Measurements from ENCODE around the gene PFKFB2. TPM values are rescaled to one million over a fixed set of nuclear protein-coding genes. Genes with fewer than 3 reads are reported as not detected.
A peak's percentile ranks its signal among the peaks of the same experiment; 100 is the strongest.

PFKFB2 gene
- total RNA-seq, 1 experiment from 2014 or later = 28.0 TPM

DNA sequence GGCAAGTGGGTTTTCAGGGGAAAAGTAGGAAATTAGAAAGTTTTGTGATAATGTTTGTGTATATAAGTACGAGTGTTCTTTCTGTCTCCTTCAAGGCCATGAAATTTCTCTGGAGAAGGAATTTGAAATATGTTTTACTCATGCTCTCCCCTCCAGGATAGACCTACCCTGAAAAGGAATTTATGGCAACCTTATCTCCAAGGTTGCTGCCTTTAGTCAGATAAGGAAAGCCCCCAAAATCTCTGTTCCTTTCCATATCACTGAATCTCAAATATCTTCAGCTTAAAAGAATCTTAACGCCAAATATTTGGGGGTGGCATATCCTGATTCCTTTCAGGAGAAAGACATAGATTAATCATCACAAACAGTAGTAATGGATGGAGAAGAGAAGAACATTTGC lies 35.1 kb downstream of the PFKFB2 start:
- no peaks in the 10 kb centered on the region for H4K20me1 ChIP-seq (ENCODE audit: insufficient read depth)
- POLR2A ChIA-PET (ENCODE audit: unreplicated experiment) = interaction anchor here (0.7 kb wide), 1 partner anchor 233 kb away, joined by 3 read pairs; no protein-coding TSS in a partner anchor
- no peaks in the 10 kb centered on the region for H3K9me3 ChIP-seq (ENCODE audit: insufficient read depth, low read depth)
- no peaks in the 10 kb centered on the region for H3K36me3 ChIP-seq (ENCODE audit: low read depth)
- H3K79me2 ChIP-seq (ENCODE audit: low read depth) = no peaks in the 10 kb centered on the region
- peaks cover 30% of the 10 kb centered on the region for H3K4me1 ChIP-seq (replicated peaks; ENCODE audit: insufficient read depth)
- no peaks in the 10 kb centered on the region for H3K27me3 ChIP-seq (ENCODE audit: insufficient read depth, low read depth)
- BruUV-seq (replicated peaks) = no TSS peak
- DNase-seq = peak in 1 of 2 experiments; percentile 54
- no peaks in the 10 kb centered on the region for H3K9me2 ChIP-seq (ENCODE audit: insufficient read depth)
- peaks cover 13% of the 10 kb centered on the region; the same call in 1 of the 2 replicates for H3F3A ChIP-seq (ENCODE audit: insufficient read depth, low read depth)
- peak overlapping the region; percentile 17 for H3K4me2 ChIP-seq
- H3K4me3 ChIP-seq = no peak overlapping the region
- no peak overlapping the region for H2AFZ ChIP-seq
- H3K27ac ChIP-seq = peak overlapping the region; percentile 43
- TF ChIP-seq, protein P1, sequence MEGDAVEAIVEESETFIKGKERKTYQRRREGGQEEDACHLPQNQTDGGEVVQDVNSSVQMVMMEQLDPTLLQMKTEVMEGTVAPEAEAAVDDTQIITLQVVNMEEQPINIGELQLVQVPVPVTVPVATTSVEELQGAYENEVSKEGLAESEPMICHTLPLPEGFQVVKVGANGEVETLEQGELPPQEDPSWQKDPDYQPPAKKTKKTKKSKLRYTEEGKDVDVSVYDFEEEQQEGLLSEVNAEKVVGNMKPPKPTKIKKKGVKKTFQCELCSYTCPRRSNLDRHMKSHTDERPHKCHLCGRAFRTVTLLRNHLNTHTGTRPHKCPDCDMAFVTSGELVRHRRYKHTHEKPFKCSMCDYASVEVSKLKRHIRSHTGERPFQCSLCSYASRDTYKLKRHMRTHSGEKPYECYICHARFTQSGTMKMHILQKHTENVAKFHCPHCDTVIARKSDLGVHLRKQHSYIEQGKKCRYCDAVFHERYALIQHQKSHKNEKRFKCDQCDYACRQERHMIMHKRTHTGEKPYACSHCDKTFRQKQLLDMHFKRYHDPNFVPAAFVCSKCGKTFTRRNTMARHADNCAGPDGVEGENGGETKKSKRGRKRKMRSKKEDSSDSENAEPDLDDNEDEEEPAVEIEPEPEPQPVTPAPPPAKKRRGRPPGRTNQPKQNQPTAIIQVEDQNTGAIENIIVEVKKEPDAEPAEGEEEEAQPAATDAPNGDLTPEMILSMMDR (conservative IDR thresholded peaks at IDR 0.05) = no peak
- no peak for TF ChIP-seq EZH2 (IDR thresholded peaks at IDR 0.05; ENCODE audit: low read depth)
- intact Hi-C loops (cut with micrococcal nuclease; ENCODE audit: unreplicated experiment) = loop anchor here (1.0 to 10.0 kb wide), 2 partner anchors 117 to 228 kb away; no protein-coding TSS in a partner anchor
- CTCF ChIA-PET = interaction anchor here (0.6 kb wide), 1 partner anchor 355 kb away, joined by 3 read pairs; no protein-coding TSS in a partner anchor

DNA sequence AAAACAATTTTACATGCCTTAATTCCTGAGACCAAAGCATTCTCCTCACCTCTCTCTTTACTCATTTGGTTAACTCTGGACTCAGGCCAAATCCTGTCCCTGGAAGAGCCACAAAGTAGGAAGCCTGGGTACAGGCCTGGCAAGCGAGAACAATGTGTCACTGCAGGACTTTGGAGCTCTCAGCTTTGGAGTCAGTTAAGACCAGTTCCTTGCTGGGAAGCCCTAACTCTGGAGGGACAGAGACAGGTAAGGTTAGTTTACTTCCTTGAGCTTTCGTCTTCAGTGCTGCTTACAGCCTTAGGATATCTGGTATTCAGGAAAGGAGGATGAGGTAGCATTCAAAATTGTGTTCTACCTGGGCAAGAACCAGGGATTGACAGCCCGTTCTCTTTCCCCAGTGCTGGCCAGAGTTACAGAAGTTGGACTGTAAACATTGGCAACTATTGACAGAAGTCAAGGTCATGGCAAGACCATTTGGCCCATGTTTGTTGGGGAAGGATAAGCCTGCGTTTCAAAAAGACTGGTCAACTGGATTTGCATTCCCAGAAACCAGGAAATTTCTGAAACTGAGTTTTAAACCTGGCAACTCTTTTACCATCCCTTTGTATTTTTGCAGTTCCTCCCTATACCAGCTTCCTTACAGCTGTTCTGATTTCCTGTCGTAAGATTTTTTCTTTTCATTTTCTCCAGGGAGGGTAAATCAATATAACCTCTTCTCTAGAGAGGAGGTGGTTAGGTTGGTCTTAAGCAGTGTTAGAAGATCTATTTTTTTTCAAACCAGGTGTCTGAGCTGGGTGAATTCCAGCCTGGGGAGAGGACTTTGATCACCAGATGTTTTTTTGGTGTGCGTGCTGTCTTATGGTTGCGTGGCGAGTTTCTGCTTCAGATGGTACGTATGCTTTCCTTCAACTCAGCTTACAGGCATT lies 35.9 kb downstream of the PFKFB2 start, which contains the start of gene C4BPB:
Gene C4BPB (plus strand): TSS at position 160 of the 926 bp plus-strand sequence. CDS start 672 bp downstream, at position 832.
- peak within 1 kb of the TSS; percentile 17 for H3K4me2 ChIP-seq
- intact Hi-C loops (cut with micrococcal nuclease; ENCODE audit: unreplicated experiment) = loop anchor here (1.0 to 10.0 kb wide), 2 partner anchors 116 to 227 kb away; no protein-coding TSS in a partner anchor
- DNase-seq = peak in 1 of 2 experiments; percentile 29
- no peak for TF ChIP-seq EZH2 (IDR thresholded peaks at IDR 0.05; ENCODE audit: low read depth)
- TF ChIP-seq, protein P1 (conservative IDR thresholded peaks at IDR 0.05) = no peak
- H3K9me3 ChIP-seq (ENCODE audit: insufficient read depth, low read depth) = no peaks in the 10 kb centered on the region
- H3K4me1 ChIP-seq (replicated peaks; ENCODE audit: insufficient read depth) = peaks cover 30% of the 10 kb centered on the region
- POLR2A ChIA-PET (ENCODE audit: unreplicated experiment) = no interaction called here
- H3K36me3 ChIP-seq (ENCODE audit: low read depth) = no peaks in the 10 kb centered on the region
- no peak within 1 kb of the TSS for H3K4me3 ChIP-seq
- no peaks in the 10 kb centered on the region for H3K27me3 ChIP-seq (ENCODE audit: insufficient read depth, low read depth)
- no peaks in the 10 kb centered on the region for H3K9me2 ChIP-seq (ENCODE audit: insufficient read depth)
- H3F3A ChIP-seq (ENCODE audit: insufficient read depth, low read depth) = peaks cover 13% of the 10 kb centered on the region; the same call in 1 of the 2 replicates
- no peak within 1 kb of the TSS for H2AFZ ChIP-seq
- BruUV-seq (replicated peaks) = no TSS peak
- CTCF ChIA-PET = interaction anchor here (0.6 kb wide), 2 partner anchors 356 to 664 kb away, joined by 3 to 9 read pairs; no protein-coding TSS in a partner anchor
- peak within 1 kb of the TSS; percentile 43 for H3K27ac ChIP-seq
- H4K20me1 ChIP-seq (ENCODE audit: insufficient read depth) = no peaks in the 10 kb centered on the region
- no peaks in the 10 kb centered on the region for H3K79me2 ChIP-seq (ENCODE audit: low read depth)

DNA sequence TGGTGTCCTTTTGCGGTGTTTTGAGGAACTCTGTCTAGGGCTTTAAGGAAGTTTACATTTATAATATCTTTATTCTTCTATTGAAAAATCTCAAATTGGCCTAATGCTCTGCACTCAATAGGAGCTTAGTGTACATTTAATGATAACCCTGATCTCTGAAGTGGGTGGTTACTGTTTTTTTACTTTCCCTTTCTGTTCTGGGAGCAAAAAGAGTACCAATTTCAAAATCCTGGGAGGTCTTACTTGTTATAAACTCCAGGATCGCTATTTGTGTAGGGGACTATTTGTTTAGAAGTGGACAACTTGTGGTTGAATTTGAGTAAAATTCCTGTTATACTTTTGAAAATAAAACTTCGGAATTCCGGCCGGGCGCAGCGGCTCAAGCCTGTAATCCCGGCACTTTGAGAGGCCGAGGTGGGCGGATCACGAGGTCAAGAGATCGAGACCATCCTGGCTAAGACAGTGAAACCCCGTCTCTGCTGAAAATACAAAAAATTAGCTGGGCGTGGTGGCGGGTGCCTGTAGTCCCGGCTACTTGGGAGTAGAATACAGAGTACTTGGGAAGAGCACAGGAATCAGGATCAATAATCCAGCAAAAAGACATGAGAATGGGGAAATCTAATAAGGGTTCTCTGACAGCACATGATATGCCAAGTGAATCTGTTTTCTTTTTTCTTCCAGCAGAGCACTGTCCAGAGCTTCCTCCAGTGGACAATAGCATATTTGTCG lies 36.7 kb downstream of the PFKFB2 start:
- H3K27me3 ChIP-seq (ENCODE audit: insufficient read depth, low read depth) = no peaks in the 10 kb centered on the region
- BruUV-seq (replicated peaks) = no TSS peak
- peaks cover 22% of the 10 kb centered on the region for H3K4me1 ChIP-seq (replicated peaks; ENCODE audit: insufficient read depth)
- H3K4me3 ChIP-seq = no peak overlapping the region
- ChIA-PET CTCF (interaction anchor here (0.6 kb wide), 1 partner anchor 663 kb away, joined by 9 read pairs; no protein-coding TSS in a partner anchor), POLR2A (ENCODE audit: unreplicated experiment) (no interaction called here)
- no peaks in the 10 kb centered on the region for H3K79me2 ChIP-seq (ENCODE audit: low read depth)
- no peak for DNase-seq
- H3F3A ChIP-seq (ENCODE audit: insufficient read depth, low read depth) = peaks cover 13% of the 10 kb centered on the region; the same call in 1 of the 2 replicates
- no peak overlapping the region; the same call in 1 of the 2 replicates for H2AFZ ChIP-seq
- H3K27ac ChIP-seq = no peak overlapping the region
- H3K9me2 ChIP-seq (ENCODE audit: insufficient read depth) = no peaks in the 10 kb centered on the region
- TF ChIP-seq, protein P1 (conservative IDR thresholded peaks at IDR 0.05) = no peak
- no peak for TF ChIP-seq EZH2 (IDR thresholded peaks at IDR 0.05; ENCODE audit: low read depth)
- no peak overlapping the region for H3K4me2 ChIP-seq
- no peaks in the 10 kb centered on the region for H3K9me3 ChIP-seq (ENCODE audit: insufficient read depth, low read depth)
- intact Hi-C loops (cut with micrococcal nuclease; ENCODE audit: unreplicated experiment) = loop anchor here (10.0 kb wide), 1 partner anchor 115 kb away; no protein-coding TSS in a partner anchor
- no peaks in the 10 kb centered on the region for H4K20me1 ChIP-seq (ENCODE audit: insufficient read depth)
- H3K36me3 ChIP-seq (ENCODE audit: low read depth) = no peaks in the 10 kb centered on the region
